Memory B cell (primary cell): ENCODE measurements around the gene CLNK.

ENCODE experiments used
- ATAC-seq: fragments of 150-1000 bp; cut with Tn5 transposase; 2 replicates; pipeline ENCODE4 v1.10.0; 2021; ENCODE audit warnings: low read depth, mild to moderate bottlenecking, moderate library complexity
- DNase-seq, 2 donors: peaks; one replicate each; pipeline ENCODE4 v3.0.0; 2022; ENCODE audit warnings: low spot score in 2 of 2
- H3K27ac Mint-ChIP-seq: one replicate; pipeline ENCODE4 v1.8.0; 2022; ENCODE audit warnings: mild to moderate bottlenecking, moderate library complexity, mixed read lengths
- H3K27me3 Mint-ChIP-seq: one replicate; pipeline ENCODE4 v1.8.0; 2022; ENCODE audit warnings: mixed read lengths
- H3K36me3 Mint-ChIP-seq: one replicate; pipeline ENCODE4 v1.8.0; 2022; ENCODE audit warnings: mild to moderate bottlenecking, mixed read lengths
- H3K4me1 Mint-ChIP-seq: one replicate; pipeline ENCODE4 v1.8.0; 2022; ENCODE audit warnings: mixed read lengths
- H3K4me3 Mint-ChIP-seq: one replicate; pipeline ENCODE4 v1.8.0; 2022; ENCODE audit warnings: mild to moderate bottlenecking, moderate library complexity, mixed read lengths
- H3K9me3 Mint-ChIP-seq: one replicate; pipeline ENCODE4 v1.8.0; 2022; ENCODE audit warnings: mixed read lengths

CLNK gene

GRCh38 chr4:10535912-10536311 lies 148.7 kb downstream of the CLNK start:
- Mint-ChIP-seq H3K4me1 (no peaks in the 10 kb centered on the region), H3K27me3 (peaks cover 3% of the 10 kb centered on the region), H3K4me3 (no peak overlapping the region), H3K36me3 (no peaks in the 10 kb centered on the region), H3K27ac (no peak overlapping the region), H3K9me3 (no peaks in the 10 kb centered on the region)
- no peak for DNase-seq
- ATAC-seq, result no peak

- DNase-seq (no peak), ATAC-seq (peak; percentile 21)
- Mint-ChIP-seq H3K27me3 (peaks cover 3% of the 10 kb centered on the region), H3K36me3 (no peaks in the 10 kb centered on the region), H3K27ac (no peak overlapping the region), H3K4me3 (no peak overlapping the region), H3K4me1 (no peaks in the 10 kb centered on the region), H3K9me3 (no peaks in the 10 kb centered on the region)
These were observed 149.7 kb downstream of the CLNK start for GRCh38 chr4:10534820-10535219.

- no peaks in the 10 kb centered on the region for H3K4me1 Mint-ChIP-seq
- DNase-seq, result no peak
- no peak overlapping the region for H3K4me3 Mint-ChIP-seq
- no peaks in the 10 kb centered on the region for H3K27me3 Mint-ChIP-seq
- H3K27ac Mint-ChIP-seq, result no peak overlapping the region
- no peaks in the 10 kb centered on the region for H3K36me3 Mint-ChIP-seq
- no peak for ATAC-seq
- H3K9me3 Mint-ChIP-seq, result no peaks in the 10 kb centered on the region
These were observed 152.4 kb downstream of the CLNK start for GRCh38 chr4:10532155-10532554.

- DNase-seq (no peak), ATAC-seq (no peak)
- no peaks in the 10 kb centered on the region for H3K4me1 Mint-ChIP-seq
- H3K4me3 Mint-ChIP-seq, result no peak overlapping the region
- no peaks in the 10 kb centered on the region for H3K36me3 Mint-ChIP-seq
- no peak overlapping the region for H3K27ac Mint-ChIP-seq
- no peaks in the 10 kb centered on the region for H3K9me3 Mint-ChIP-seq
- H3K27me3 Mint-ChIP-seq, result no peaks in the 10 kb centered on the region
These were observed 154.3 kb downstream of the CLNK start for GRCh38 chr4:10530137-10530786.

DNA sequence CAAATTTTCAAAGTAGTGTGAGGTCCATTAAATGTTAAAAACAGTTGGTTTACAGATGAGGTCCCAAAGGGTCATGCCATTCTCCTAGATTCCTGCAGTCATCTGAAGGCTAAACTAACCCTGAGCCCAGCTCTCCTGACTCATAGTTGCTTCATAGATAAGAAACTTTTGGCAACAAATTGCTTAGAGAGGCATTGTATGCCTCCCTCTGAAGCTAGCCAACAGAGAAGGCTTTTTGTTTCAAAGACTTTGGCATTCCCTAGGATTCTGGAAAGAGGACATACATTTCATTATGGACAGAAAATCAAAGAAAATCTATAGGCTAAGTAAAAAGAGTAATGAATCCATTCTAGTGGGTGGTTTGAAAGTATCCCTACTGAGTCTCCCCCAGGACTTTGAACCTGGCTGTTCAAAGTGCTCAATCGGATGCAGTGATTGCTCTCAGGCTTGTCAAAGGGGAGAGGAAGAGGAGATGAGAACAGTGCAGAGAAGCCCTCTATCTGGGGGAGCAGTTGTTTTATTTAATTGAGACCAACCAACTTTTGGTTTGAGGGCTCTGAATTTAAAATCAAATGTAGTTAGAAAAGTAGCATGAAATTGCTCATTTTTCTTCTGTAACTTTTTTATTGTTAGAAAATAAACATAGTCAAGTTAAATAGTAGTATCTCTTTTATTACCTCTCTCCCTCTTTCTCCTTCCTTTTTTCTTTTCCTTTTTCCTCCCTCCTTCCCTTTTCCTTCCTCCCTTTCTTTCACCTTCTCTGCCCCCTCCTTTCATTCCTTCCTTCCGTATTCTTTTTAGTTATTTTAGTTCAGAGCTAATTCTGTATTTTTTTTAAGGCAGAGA lies 155.1 kb downstream of the CLNK start:
- no peaks in the 10 kb centered on the region for H3K9me3 Mint-ChIP-seq
- DNase-seq, result no peak
- H3K4me3 Mint-ChIP-seq, result no peak overlapping the region
- no peaks in the 10 kb centered on the region for H3K4me1 Mint-ChIP-seq
- H3K36me3 Mint-ChIP-seq, result no peaks in the 10 kb centered on the region
- no peak for ATAC-seq
- no peak overlapping the region for H3K27ac Mint-ChIP-seq
- H3K27me3 Mint-ChIP-seq, result no peaks in the 10 kb centered on the region

DNA sequence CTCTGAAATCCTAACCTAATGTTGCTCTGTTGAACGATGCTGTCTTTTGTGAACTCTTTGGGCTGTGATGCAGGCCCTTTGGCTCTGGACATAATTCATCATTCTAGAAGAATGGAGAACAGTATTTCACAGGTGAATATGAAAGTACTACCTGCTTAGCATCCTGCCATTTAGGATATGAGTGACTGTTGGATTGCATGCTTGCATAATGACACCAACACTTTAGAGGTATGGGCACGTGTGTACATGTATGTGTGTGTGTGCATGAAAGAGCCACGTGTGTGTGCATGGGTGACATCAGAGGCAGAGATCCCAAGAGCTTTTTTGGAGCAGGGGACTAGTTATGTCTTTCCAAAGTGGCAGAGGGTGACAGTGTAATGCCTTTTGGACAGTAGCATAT lies 157.1 kb downstream of the CLNK start:
- H3K4me3 Mint-ChIP-seq, result no peak overlapping the region
- no peak for ATAC-seq
- H3K27ac Mint-ChIP-seq, result no peak overlapping the region
- peaks cover 2% of the 10 kb centered on the region for H3K4me1 Mint-ChIP-seq
- DNase-seq, result no peak
- no peaks in the 10 kb centered on the region for H3K36me3 Mint-ChIP-seq
- no peaks in the 10 kb centered on the region for H3K27me3 Mint-ChIP-seq
- H3K9me3 Mint-ChIP-seq, result no peaks in the 10 kb centered on the region

DNA sequence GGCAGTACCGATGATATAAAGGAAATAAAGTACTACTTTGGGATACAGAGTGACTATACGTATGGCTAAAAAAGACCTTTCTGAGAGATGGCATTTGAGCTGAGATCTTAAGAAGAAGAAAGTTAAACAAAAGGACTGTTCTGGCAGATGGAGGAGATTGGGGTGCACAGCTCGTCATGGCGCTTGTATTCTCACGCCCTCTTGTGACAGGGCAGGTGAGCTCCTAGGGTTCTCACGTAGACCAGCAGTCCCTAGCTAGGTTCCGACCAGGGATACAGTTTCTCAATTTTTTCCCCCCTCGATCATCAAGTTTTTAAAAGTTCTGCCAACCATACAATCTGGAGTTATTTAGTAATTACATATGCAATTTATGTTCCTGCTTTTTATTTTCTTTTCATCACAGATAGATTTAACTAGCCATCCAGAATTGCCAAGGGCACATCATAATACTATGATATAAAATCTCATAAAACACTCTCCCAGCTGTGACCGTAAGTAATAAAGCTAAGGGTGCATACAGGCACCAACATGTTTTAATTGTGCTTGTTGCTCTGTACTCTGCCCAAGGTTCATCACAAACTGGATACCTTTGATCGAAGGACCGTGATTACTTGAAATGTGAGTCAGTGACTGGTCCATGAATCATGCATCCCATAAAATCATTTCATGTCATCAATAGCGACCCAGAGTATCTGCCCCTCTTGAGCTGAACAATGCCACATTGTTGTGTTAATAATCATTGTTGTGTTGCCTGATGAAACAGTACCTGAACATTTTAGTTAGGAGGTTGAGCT lies 157.9 kb downstream of the CLNK start:
- Mint-ChIP-seq H3K4me1 (peaks cover 2% of the 10 kb centered on the region), H3K27me3 (no peaks in the 10 kb centered on the region), H3K4me3 (no peak overlapping the region), H3K36me3 (no peaks in the 10 kb centered on the region), H3K9me3 (no peaks in the 10 kb centered on the region), H3K27ac (no peak overlapping the region)
- ATAC-seq (no peak), DNase-seq (no peak)

- Mint-ChIP-seq H3K4me3 (no peak overlapping the region), H3K27ac (no peak overlapping the region), H3K4me1 (peaks cover 2% of the 10 kb centered on the region), H3K27me3 (no peaks in the 10 kb centered on the region), H3K36me3 (no peaks in the 10 kb centered on the region), H3K9me3 (no peaks in the 10 kb centered on the region)
- no peak for DNase-seq
- no peak for ATAC-seq
These were observed 160.3 kb downstream of the CLNK start for GRCh38 chr4:10524196-10524833.

DNA sequence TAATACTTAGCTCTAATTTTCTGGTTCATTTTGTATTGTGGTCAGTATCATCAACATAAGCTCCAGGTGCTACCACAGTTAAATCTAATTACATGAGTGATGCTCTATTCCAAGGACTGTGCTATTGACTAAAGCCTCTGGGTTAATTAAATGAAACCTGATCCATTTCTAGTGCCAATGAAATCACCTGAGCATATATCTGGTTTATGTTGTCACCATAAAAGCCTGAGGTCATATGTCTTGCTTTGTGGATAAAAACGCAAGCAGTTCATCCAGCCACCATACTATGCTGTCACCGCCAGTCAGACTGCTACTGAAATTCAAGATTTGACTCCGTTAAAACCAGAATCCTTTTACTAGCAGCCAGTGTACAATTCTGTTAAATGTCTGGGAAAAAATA lies 163.1 kb downstream of the CLNK start:
- ATAC-seq (no peak), DNase-seq (no peak)
- Mint-ChIP-seq H3K9me3 (no peaks in the 10 kb centered on the region), H3K36me3 (no peaks in the 10 kb centered on the region), H3K27ac (no peak overlapping the region), H3K4me1 (peaks cover 2% of the 10 kb centered on the region), H3K4me3 (no peak overlapping the region), H3K27me3 (no peaks in the 10 kb centered on the region)

- H3K4me1 Mint-ChIP-seq, result no peaks in the 10 kb centered on the region
- no peaks in the 10 kb centered on the region for H3K27me3 Mint-ChIP-seq
- no peak for DNase-seq
- no peak overlapping the region for H3K27ac Mint-ChIP-seq
- peaks cover 5% of the 10 kb centered on the region for H3K36me3 Mint-ChIP-seq
- no peak for ATAC-seq
- H3K9me3 Mint-ChIP-seq, result peaks cover 2% of the 10 kb centered on the region
- H3K4me3 Mint-ChIP-seq, result no peak overlapping the region
These were observed 174.8 kb downstream of the CLNK start for GRCh38 chr4:10509733-10510132.

DNA sequence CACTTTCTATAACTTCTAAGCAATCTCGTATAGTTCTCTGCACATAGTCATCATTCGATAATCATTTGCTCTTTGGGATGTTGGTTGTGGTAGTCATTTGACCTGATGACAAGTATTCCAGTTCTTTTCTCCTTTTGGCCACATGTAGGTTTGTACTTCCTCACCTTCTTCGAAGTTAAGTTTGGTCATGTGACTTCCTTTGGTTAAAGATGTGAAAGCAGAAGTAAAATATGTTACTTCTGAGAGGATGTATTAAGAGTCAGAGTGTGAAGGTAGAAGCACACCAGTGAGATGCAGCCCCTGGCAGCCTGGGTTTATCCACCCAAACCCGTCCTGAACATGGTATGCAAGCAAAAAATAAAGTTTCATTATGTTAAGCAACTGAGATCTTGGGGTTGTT lies 178.5 kb downstream of the CLNK start:
- no peaks in the 10 kb centered on the region for H3K27me3 Mint-ChIP-seq
- H3K9me3 Mint-ChIP-seq, result peaks cover 2% of the 10 kb centered on the region
- peaks cover 8% of the 10 kb centered on the region for H3K36me3 Mint-ChIP-seq
- ATAC-seq (peak; percentile 69), DNase-seq (no peak)
- H3K27ac Mint-ChIP-seq, result no peak overlapping the region
- H3K4me3 Mint-ChIP-seq, result no peak overlapping the region
- no peaks in the 10 kb centered on the region for H3K4me1 Mint-ChIP-seq

DNA sequence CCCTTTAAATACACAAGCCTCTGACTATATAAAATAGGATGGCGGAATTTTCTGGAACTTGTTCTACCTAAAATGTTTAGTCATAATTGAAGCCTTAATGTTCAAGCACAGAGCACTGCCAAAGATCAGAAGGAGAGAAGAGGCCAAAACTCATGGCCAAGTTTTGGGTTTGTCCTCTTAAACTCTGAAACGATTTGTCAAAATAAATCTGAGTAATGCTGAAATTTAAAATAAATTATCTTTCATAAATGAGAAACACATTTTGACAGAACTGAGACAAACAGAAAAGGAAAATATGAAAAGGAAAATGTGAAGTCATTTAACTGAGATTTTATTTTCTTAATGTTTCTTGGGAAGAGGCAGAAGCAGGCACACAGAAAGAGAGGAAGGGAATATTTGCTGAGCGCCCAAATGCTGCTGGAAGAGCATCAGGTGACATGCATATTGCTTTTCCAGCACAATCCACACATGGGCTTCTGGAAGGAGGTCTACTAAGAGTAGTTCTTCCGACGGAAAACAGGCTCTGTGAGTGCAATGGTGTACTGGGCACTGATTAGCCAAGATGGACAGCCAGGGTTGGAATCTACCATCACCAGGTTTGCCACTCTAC lies 179.9 kb downstream of the CLNK start:
- Mint-ChIP-seq H3K27me3 (peaks cover under 1% of the 10 kb centered on the region), H3K4me1 (no peaks in the 10 kb centered on the region), H3K36me3 (peaks cover 11% of the 10 kb centered on the region), H3K9me3 (peaks cover 2% of the 10 kb centered on the region), H3K4me3 (no peak overlapping the region), H3K27ac (no peak overlapping the region)
- no peak for ATAC-seq
- DNase-seq, result no peak

DNA sequence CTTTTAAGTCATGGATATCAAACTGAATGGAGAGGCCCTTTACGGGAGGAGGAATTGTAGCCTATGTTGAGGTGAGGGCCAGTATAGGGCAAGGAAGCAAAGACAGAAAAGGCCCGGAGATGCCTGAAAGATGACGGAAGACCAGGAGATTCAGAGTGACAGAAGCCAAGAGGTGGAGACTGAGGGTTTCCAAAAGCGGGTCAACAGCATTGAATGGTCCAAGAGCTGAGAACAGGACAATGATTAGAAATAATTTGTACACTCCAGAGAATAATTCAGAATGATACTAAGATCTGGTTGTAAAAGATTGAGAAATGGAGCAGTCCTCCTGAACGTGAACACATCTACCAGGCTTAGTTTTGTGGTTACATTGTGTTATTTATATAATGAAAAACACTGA lies 181.9 kb downstream of the CLNK start:
- no peak overlapping the region for H3K27ac Mint-ChIP-seq
- H3K36me3 Mint-ChIP-seq, result peaks cover 13% of the 10 kb centered on the region
- no peak for DNase-seq
- H3K4me3 Mint-ChIP-seq, result no peak overlapping the region
- peaks cover 2% of the 10 kb centered on the region for H3K27me3 Mint-ChIP-seq
- peaks cover 2% of the 10 kb centered on the region for H3K9me3 Mint-ChIP-seq
- ATAC-seq, result no peak
- no peaks in the 10 kb centered on the region for H3K4me1 Mint-ChIP-seq
